BJ (cell line): ENCODE results near the gene CHD8. TPM values are rescaled to one million over a fixed set of nuclear protein-coding genes. Genes with fewer than 3 reads are reported as not detected.

Experiments
- CTCF ChIA-PET: fragments of 350-600 bp; formaldehyde crosslinking; extraction: SDS; loops from one replicate; lab custom pipeline; 2021; ENCODE audit warnings: antibody characterized with exemption, inconsistent platforms; lab: Yijun Ruan, JAX
- POLR2A ChIA-PET: fragments of 300-600 bp; sonication (Branson Sonifier 250); formaldehyde crosslinking; extraction: SDS; loops from one replicate; lab custom pipeline; 2021; ENCODE audit warnings: antibody characterized with exemption; lab: Charles Lee
- DNase-seq: peaks from one replicate; pipeline ENCODE4 v3.0.0-alpha.2; 2011; ENCODE audit warnings: low read depth
- H3K27me3 ChIP-seq: 2 replicates; pipeline ENCODE4 v1.6.0; 2011; ENCODE audit warnings: low read length; ENCODE audit not compliant: control insufficient read depth, insufficient read depth
- H3K36me3 ChIP-seq: 2 replicates; pipeline ENCODE4 v1.5.1; 2011; ENCODE audit warnings: low read length; ENCODE audit not compliant: control insufficient read depth, insufficient read depth
- H3K4me3 ChIP-seq: 2 replicates; pipeline ENCODE4 v1.5.1; 2011; ENCODE audit warnings: low read depth, mild to moderate bottlenecking, control low read depth, low read length
- polyA plus RNA-seq: library from polyadenylated mRNA; depleted of rRNA; stranded (reverse); fragments of >200 nt; gene quantifications from 2 replicates; pipeline ENCODE4 v1.2.3, GENCODE V29; 2011; rRNA removed
- small RNA-seq: library from RNA; depleted of rRNA; stranded (forward); fragments of <200 nt; gene quantifications from one replicate; pipeline ENCODE3, GENCODE V24; 2012; ENCODE audit warnings: low replicate concordance, low read depth; ENCODE audit not compliant: insufficient read length
- TF ChIP-seq, protein P1 (sequence below): IDR thresholded peaks from 2 replicates; pipeline ENCODE4 v1.5.1; 2011; ENCODE audit warnings: low read depth, mild to moderate bottlenecking, control low read depth, inconsistent platforms, low read length, moderate library complexity; ENCODE audit not compliant: insufficient read depth

The CHD8 gene
- polyA plus RNA-seq, 1 experiment, result 25.4 TPM

DNA sequence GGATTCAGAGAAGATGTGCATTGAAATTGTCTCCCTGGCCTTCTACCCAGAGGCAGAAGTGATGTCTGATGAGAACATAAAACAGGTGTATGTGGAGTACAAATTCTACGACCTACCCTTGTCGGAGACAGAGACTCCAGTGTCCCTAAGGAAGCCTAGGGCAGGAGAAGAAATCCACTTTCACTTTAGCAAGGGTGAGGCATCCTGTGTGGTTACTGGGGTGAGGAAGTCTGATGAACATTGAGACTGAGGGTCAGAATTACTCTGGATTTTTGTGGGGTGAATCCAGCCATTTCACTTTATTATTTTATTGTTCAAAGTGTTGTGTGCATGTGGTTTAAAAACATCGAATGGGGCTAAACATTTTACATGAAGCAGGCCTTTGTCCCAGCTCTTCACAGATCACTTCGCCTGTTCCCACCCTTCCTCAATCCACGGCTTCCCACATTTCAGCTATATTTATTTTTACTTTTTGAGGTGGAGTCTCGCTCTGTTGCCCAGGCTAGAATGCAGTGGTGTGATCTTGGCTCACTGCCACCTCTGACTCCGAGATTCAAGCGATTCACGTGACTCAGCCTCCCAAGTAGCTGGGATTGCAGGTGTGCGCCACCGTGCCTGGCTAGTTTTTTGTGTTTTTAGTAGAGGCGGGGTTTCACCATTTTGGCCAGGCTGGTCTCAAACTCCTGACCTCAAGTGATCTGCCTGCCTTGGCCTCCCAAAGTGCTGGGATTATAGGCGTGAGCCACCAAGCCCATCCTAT is 112.7 kb downstream of the CHD8 start:
- Histone ChIP-seq H3K27me3 (no peaks in the 10 kb centered on the region), H3K4me3 (no peak overlapping the region), H3K36me3 (no peaks in the 10 kb centered on the region)
- CTCF ChIA-PET, result no interaction called here
- POLR2A ChIA-PET, result no interaction called here
- DNase-seq, result no peak
- TF ChIP-seq, protein P1, sequence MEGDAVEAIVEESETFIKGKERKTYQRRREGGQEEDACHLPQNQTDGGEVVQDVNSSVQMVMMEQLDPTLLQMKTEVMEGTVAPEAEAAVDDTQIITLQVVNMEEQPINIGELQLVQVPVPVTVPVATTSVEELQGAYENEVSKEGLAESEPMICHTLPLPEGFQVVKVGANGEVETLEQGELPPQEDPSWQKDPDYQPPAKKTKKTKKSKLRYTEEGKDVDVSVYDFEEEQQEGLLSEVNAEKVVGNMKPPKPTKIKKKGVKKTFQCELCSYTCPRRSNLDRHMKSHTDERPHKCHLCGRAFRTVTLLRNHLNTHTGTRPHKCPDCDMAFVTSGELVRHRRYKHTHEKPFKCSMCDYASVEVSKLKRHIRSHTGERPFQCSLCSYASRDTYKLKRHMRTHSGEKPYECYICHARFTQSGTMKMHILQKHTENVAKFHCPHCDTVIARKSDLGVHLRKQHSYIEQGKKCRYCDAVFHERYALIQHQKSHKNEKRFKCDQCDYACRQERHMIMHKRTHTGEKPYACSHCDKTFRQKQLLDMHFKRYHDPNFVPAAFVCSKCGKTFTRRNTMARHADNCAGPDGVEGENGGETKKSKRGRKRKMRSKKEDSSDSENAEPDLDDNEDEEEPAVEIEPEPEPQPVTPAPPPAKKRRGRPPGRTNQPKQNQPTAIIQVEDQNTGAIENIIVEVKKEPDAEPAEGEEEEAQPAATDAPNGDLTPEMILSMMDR, result no peak

Small RNA genes lying within 50 kb of the gene (small RNA-seq; reads per million reads assigned to genes)
- not detected for gene RN7SL650P
- 14.3 reads per million, percentile 80 among the genes with 10 or more reads in this experiment for gene SNORD8
- gene SNORD9, result 9.5 reads per million, percentile 76 among the genes with 10 or more reads in this experiment

Other genes with a start within 250 kb of the CHD8 start
- 540 and 712 TPM in 2 replicates for gene HNRNPC, start 186.7 kb downstream of the CHD8 start, polyA plus RNA-seq
- not detected in 2 replicates for gene RPGRIP1, start 176.0 kb downstream of the CHD8 start, polyA plus RNA-seq
- 31.2 and 57.6 TPM in 2 replicates for gene SUPT16H, start 72.1 kb downstream of the CHD8 start, polyA plus RNA-seq
- gene RAB2B, start 20.8 kb upstream of the CHD8 start, polyA plus RNA-seq, result 20.3 and 29.9 TPM in 2 replicates
- 105 and 141 TPM in 2 replicates for gene TOX4, start 21.1 kb upstream of the CHD8 start, polyA plus RNA-seq
- gene METTL3, start 55.2 kb upstream of the CHD8 start, polyA plus RNA-seq, result 52.3 and 63.3 TPM in 2 replicates
- gene SALL2, start 70.2 kb upstream of the CHD8 start, polyA plus RNA-seq, result 4.0 and 7.2 TPM in 2 replicates
- not detected in 2 replicates for gene OR10G3, start 124.0 kb upstream of the CHD8 start, polyA plus RNA-seq
- not detected in 2 replicates for gene OR10G2, start 178.8 kb upstream of the CHD8 start, polyA plus RNA-seq
- gene OR4E2, start 197.7 kb upstream of the CHD8 start, polyA plus RNA-seq, result not detected in 2 replicates
- gene OR4E1, start 217.7 kb upstream of the CHD8 start, polyA plus RNA-seq, result not detected in 2 replicates